ENCODE results near the gene SPECC1L.

The SPECC1L gene

DNA sequence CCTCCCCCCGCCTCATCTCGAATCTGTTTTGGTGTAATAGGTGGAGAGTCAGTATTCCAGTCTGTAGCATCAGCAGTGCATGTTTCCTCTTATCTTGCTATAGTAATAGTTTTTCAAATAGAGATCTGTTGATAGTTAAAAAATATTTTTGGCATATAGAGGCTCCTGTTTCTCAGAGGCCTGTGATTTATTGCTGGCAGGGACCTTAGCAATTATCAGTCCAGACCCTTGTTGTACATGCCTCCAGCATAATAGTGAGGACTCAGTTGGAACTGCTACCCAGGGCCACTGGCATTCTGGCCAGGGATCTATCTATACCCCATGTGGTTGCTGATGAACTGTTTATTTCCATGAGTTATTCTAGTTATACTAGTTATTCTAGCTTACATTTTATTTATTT lies 52.6 kb downstream of the SPECC1L start:
- DNase-seq = no peak

DNA sequence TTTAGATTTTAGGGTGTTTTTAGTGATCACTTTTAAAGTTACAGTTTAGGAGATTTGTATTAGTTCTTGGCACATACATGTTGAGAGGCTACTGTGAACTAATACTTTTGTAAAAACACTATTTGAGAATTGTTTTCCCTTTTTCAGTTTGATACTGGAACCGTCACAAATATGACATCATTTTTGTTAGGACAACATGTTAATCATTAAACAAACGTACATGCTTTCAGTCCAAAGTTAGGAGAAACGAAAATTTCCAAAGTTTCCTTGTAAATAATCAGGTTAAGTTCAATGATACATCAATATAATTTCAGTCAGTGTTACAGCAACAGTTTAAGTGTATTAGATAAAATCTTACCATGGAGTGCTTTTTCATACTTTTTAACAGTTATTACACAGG lies 53.1 kb downstream of the SPECC1L start:
- DNase-seq = no peak

DNA sequence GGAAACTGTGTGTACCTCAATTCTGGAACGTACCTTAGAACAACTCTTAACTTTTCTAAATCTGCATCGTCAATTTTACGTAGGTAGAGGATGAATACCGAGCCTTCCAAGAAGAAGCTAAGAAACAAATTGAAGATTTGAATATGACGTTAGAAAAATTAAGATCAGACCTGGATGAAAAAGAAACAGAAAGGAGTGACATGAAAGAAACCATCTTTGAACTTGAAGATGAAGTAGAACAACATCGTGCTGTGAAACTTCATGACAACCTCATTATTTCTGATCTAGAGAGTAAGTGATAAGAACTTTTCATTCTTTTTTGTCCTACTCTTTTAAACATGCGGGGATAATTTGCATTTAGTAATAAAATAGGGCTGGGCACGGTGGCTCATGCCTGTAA lies 53.5 kb downstream of the SPECC1L start:
- no peak for DNase-seq

DNA sequence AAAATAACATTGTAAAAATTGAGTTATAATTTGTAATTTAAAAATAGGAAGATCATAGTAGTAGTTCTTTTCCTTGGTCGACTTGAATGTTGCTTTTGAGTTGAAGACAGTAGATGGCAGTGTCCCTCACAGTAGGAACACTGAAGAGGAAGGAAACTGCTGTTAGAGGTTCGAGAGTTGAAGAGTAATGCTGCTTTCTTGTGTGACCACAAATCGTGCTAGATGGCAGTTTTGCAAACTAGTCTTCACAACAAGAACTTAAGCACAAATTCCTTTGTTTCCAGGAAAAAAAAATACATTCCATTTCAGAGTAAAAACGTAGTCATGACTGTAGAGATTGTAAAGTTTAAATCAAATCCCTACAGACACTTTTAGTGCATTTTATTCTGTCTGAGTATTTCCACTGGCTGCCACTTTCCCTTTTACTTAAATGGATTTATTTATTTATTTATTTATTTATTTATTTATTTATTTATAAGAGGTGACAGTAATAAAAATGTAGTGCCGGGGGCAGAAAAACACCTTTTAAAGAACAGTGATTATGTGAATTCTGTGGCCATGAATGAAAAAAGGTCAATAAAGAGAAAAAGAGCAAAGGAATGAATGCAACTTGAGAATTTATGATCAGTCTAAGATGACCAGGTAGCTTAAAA lies 54.6 kb downstream of the SPECC1L start:
- DNase-seq = no peak

DNA sequence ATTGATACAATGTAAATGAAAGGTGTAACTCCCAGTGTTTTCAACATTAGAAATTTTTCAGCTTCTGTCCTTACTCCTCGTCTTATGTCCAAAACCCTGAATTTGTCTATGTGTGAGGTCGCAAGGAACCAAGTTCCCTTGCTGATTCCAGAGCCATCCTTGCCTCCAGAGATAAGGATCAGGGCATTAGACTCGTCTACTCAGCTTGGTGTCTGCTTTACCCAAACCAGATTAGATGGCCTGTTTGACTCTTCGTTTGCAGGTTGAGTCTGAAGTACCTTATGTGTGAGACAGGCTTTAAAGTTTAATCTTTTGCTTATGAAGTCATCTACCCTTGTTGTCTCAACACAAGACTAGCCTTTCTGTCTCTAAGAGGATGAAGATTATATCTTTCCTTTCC lies 55.6 kb downstream of the SPECC1L start:
- DNase-seq = no peak

DNA sequence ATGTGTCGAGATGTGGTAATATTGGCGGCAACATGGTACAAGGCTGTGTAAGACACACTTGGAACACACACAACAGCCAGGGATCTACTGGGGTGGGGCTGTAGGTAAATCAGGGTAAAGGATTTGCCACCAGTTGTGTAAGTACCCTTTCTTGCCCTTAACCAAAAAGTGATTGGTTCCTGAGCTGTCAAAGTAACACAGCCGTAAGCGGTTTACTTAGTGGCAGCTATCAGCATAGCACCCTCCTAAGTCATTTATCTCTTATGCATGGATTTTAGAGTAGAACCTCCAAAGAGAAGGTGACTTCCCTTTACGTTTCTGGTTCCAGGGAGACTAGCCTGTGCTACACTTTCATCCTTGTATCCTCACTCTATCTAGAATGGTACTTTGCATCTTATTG lies 57.2 kb downstream of the SPECC1L start:
- DNase-seq = no peak

DNA sequence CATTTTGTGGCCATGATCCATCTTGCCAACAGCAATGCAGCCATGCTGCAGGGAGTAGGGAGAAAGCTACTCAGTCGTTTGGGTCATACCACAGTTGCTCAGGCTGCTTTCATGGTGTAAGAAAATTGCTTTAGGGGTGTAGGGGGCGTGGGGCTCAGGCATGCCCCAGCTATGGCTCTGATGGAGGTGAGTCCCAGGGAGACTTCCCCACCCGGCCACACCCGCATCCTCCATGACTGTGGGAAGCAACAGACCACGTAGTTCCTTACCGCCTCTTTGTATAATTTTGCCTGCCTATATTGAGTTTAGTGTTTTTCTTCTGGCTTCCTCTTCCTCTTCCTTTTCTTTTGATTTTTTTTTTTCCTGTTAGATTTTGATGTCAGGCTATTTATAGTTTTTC lies 58.8 kb downstream of the SPECC1L start:
- no peak for DNase-seq

DNA sequence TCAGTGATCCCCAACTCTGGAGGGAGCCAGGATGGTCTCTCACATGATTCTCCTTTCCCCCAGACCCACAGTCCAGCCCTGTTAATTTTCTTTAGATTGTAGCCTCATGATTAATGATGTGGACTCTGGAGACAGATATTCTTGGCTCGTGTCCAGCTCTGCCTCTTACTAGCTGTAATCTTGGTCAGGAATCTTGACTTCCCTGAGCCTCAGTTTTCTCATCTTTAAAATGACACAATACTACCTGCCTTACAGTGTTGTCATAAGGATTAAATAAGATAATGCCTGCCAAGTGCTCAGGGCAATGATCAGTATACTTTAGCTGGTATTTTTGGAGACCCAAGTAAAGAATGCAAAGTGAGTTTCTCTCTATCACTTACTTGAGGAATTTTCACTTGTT lies 60.0 kb downstream of the SPECC1L start:
- no peak for DNase-seq

DNA sequence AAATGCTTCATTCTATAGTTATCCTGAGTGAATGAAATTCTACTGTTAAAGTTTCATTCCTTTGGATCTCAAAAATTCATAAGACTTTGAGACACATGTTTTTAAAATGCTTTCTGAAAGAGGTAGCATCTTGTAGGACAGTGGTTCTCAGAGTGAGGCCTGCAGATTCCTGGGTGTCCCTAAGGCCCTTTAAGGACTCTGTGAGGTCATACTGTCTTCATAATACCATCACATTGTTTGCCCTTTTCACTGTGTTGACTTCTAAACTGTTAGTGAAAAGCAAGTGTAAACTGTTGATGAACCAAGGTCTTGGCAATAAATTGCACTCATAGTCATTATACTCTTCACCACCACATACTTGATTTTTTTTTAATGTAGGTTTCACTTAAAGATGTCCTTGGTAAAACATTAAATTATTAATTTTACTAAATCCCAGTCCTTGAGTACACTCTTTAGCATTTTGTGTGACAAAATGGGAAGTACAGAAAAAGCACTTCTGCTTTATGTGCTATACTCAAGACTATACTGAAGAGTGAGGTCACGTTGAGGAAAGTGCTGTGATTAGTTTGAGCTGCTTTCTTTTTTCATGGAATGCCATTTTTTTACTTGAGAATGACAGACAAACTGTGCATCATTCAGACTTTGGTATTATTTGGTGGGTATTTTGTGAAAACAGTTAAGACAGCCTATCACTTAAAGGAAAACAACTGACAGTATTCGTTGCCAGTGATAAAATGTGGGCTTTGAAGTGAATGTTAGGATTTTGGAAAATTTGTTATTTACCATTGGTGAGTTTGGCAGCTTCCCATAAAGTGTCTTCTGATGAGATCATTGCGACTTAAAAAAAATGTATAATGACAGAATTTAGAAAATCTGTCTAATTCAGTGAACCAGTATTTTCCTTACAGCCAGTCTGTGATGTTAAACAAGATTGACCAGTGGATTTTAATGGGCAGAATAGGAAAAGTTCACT lies 61.1 kb downstream of the SPECC1L start:
- DNase-seq = no peak

DNA sequence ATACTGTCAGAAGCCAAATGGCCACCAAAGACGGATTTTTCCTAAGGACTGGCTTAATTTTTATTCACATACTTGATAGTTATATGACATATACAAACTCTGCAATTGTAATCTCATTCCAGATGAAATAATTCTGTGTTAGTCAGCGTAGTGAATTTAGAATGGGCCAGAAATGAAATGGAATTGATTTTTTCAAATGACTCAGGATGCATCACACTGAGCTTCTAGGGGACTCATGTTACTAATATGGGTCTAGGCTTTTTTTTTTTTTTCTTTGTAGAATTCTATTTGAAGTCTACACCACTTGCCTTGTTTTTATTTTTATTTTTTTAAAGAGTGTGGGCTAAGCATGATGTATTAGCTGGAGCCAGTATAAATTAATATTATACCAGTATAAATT lies 62.7 kb downstream of the SPECC1L start:
- DNase-seq = no peak

DNA sequence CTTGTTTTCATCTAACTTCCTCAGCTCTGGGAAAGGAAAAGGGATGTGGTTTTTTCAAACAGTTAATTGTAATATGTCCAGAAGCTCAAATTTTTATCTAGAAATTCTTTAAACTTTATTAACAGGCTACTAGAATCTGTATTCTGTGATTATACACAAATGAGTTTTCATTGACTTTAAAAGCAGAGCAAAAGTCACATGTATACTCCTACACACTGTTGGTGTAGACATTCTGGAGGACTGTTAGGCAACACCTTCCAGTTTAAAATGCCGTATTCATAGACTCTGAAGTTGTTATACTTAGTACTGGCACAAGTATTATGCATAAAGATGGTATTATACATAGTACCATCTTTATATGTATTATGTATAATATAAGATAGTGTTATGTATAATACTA lies 64.9 kb downstream of the SPECC1L start:
- no peak for DNase-seq

DNA sequence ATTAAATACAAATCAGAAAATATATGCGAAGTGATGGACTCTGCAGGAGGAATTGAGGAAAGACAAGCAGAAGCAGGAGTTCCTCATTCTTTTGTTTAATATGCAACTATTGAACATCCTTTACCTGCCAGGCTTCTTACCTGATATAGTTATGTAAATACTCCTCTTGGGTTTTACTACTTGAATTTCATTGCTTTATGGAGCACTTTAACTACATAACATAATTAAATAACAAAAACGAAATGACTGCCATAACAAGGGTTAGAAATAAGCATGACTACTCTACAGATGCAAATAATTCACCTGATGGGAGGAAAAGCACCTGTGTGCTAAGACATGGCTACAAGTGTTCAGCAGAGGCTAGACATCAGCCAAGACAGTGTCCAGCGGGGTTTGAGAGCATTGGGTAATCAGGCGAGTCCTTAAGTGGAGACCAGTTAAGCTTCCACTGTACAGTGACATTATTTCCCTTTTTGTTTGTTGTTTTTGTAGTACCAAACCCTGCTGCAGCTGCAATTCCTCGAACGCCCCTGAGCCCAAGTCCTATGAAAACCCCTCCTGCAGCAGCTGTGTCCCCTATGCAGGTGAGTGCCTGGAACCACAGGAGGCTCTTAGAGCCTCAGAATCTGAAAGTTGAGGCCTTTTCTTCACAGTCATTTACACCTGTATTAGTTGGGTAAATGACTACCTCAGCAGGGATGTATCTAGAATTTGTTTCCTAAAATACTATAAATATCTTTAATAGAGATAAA lies 67.4 kb downstream of the SPECC1L start:
- DNase-seq = no peak

DNA sequence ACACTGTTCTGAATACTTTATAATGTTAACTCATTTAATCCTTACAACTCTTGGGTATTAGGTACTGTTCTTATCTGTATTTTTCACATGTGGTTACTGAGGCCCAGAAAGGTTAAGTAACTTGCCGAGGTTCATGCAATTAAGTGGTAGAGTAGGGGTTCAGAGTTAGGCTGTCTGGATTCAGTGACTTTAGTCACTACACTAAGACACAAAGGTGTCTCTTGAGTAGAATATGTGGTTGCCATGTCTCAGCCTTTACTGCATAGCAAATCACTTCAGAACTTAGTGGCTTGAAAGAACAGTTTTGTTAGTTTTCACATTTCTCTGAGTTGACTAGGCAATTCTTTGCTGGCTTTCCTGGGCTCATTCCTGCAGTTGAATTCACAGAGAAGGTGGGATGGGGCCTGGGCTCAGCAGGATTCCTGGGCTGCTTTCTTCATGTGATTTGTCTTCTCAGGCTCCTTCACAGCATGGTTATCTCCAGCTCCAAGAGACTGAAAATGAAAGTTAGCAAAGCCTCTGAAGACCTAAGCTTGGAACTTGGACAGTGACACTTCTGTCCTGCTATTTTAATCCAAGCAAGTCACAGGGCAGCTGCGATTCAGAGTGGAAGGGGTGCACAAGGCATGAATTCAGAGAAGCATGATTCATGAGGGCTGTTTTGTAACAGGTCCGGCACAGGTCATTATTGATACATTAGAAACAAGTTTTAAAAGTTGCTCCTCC lies 68.3 kb downstream of the SPECC1L start:
- DNase-seq = no peak

DNA sequence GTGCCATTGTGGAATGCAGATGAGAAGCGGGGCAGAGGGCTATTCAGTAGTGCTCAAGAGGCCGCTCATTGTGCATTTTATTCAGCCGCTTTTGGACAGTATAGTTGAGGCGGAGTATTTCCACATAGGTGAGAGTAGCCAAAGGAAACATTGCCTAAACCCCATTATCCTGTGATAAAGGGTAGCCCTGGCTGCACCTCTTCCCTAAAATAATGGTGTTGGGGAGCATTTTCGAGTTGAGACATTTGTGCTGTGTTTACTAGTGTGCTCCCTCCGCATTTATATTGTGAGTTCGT lies 68.8 kb downstream of the SPECC1L start:
- no peak for DNase-seq

DNA sequence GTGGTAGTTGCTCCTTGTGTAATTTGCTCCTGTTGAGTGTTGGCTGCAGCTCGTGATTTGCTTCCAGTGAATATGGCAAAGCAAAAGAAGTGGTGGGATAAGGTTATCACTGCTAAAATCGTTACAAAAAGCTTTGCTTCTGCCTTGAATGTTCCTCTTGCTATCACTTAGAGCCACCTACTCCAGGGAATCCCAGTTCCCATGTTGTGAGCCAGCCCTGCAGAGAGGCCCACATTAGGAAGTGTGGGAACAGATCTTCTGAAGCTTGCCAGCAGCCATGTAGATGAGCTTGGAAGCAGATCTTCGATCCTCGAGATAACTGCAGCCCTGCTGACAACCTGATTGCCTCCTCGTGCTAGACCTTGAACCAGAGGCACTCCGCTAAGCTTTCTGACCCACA lies 71.0 kb downstream of the SPECC1L start:
- DNase-seq = no peak

DNA sequence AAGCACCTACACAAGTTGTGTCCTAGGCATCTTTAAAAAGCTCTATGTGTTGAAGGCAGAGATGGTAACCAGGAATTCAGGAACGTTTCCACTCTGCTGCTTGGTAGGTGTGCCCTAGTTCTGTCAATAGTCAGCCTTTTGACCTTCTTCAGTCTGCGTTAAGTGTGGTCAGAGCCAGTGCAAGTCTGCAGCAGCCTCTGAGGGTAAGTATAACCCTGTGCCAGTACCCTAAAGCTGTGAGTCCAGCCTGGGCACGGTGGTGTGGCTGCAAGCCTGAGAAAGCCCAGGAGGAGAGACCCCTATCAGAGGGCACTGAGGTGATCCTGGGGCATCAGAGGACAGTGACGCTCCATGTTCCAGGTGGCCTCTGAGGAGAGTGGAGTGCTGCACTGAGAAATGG lies 80.0 kb downstream of the SPECC1L start:
- no peak for DNase-seq

DNA sequence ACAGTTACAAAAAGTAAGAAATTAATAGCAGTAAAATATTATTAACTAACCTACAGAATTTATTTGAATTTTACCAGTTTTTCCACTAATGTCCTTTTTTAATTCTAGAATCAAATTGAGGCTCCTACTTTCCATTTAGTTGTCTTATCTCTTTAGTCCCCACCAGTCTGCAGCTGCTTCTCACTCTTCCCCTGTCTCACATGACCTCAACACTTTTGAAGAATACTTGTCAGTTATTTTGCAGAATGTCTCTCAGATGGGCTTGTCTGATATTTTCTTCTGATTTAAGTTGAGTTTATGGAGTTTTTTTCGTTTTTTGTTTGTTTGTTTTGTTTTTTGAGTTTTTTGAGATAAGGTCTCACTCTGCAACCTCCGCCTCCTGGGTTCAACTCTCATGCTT lies 82.5 kb downstream of the SPECC1L start:
- no peak for DNase-seq

DNA sequence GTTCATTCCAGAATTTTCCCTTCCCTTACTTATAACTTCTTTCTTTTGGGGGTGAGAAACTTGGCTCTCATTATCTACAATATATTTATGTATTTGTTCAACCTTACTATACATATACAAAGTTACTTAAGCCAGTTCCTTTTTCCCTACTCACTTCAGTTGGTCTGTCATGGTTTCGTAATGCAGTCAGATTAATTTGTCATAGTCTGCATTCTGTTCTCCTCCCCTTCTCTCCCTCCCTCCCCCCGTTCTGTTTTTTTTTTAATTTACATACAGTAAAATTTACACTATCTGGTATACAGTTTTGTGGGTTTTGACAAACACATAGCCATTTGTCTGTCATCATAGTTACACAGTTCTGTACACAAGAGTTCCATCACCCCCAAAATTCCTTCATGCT lies 84.9 kb downstream of the SPECC1L start:
- no peak for DNase-seq

DNA sequence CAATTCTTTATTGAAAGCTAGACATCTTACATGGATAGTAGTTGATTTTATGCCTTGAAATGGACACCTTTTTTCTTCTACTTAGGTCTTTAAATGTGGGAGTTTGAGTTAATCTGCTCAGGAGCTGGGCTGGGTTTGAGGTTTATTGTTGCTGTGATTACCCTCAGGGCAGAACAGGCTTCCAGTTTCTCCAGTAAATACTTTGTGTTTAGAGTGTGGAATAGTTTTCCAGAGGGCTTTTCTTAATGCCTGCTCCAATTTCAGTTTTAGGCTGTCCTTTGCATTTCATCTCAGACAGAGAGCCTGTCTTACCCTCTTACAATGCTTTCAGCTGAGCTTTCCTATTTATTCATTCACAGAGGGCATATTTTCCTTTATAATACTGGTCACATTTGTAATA lies 86.9 kb downstream of the SPECC1L start:
- no peak for DNase-seq

DNA sequence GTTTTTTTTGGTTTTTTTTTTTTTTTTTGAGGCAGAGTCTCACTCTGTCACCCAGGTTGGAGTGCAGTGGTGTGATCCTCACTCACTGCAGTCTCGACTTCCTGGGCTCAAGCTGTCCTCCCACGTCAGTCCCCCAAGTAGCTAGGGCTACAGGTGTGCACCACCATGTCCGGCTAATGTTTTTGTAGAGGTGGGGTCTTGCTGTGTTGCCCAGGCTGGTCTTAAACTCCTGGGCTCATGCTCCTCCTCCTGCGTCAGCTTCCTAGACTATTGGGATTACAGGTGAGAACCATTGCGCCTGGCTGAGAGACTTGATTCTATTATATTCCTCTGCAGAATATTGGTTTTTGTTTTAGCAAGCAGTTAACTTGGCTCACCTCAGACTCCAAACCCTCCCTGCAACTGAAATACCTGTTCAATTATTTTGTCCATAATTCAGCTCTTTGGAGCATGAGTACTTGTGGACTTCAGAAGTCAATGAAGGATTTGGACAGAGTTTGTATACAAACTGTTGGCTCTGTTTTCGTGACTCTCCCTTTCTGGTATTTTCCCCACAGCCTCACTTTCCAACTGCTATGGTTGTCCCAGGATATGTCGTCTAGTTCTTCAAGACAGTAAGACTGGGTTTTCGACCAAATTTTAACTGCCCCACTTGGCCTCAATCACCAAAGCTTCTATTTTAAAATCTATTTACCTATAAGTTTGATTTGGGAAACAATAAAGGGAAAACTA lies 87.6 kb downstream of the SPECC1L start:
- no peak for DNase-seq

DNA sequence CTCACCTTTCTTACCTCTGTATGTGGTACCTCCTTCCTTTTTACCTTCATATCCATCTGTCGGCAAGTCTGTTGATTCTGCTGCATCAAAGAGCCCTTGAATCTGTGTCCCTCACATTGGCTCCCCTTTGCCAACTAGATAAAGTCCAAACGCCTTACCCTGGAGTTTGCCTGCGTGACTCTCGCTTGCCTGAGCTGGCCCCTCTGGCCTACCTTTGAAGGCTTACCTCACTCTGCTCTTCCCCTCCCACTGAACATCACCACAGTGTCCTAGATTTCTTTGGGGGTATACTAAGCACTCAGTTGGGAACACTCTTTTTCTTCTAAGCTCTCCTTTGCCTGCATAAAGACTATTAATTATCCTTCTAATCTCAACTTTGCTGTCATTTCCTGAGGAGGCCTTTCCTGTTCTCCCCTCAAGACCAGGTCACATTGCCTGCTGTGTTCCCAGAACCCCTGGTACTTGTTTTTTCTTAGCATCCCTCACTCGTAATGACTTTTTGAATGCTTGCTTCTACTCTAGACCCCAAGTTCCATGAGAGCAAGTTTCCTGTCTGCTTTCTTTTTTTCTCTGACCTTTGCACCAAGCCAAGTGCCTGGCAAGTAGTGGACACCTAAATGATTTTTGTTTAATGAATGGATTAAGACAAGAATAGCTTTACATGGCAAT lies 89.0 kb downstream of the SPECC1L start:
- DNase-seq = no peak

Data from activated naive CD4-positive, alpha-beta T cell (primary cell).